Ascending aorta (tissue), 2 donors: ENCODE results near the gene MSI2. TPM values are rescaled to one million over a fixed set of nuclear protein-coding genes. Genes with fewer than 3 reads are reported as not detected.
A peak's percentile ranks its signal among the peaks of the same experiment; 100 is the strongest.

Experiments used
- DNase-seq, 2 donors: peaks; one replicate each; pipeline ENCODE4 v3.0.0-alpha.2; 2019; ENCODE audit warnings: low spot score in 2 of 2
- H3K27ac ChIP-seq, 2 donors: fragments of 200-600 bp; sonication (generic); one replicate each; pipeline ENCODE4 v1.5.1; 2016 to 2017; ENCODE audit warnings: mild to moderate bottlenecking in 1 of 2
- H3K27me3 ChIP-seq: fragments of 200-600 bp; sonication (generic); one replicate; pipeline ENCODE4 v1.5.1; 2017
- H3K36me3 ChIP-seq, 2 donors: fragments of 200-600 bp; sonication (generic); one replicate each; pipeline ENCODE4 v1.5.1; 2016
- H3K4me1 ChIP-seq, 2 donors: fragments of 200-600 bp; sonication (generic); one replicate each; pipeline ENCODE4 v1.5.1; 2016 to 2017; ENCODE audit warnings: mild to moderate bottlenecking in 1 of 2
- H3K4me3 ChIP-seq, 2 donors: fragments of 200-600 bp; sonication (generic); one replicate each; pipeline ENCODE4 v1.5.1; 2016 to 2017; ENCODE audit warnings: mild to moderate bottlenecking in 1 of 2
- H3K9me3 ChIP-seq, 2 donors: fragments of 200-600 bp; sonication (generic); one replicate each; pipeline ENCODE4 v1.5.1; 2016
- CTCF ChIP-seq, 3 experiments: fragments of 200-600 bp in 2 of 3; fragments of 450-650 bp in 1 of 3; sonication (generic) in 2 of 3; IDR thresholded peaks; one replicate each; pipeline ENCODE4 v1.5.1; 2016 to 2019; ENCODE audit warnings: antibody characterized with exemption in 3 of 3, mild to moderate bottlenecking in 1 of 3, moderate library complexity in 1 of 3
- intact Hi-C: fragments of 100-400 bp; cut with DNase I; formaldehyde crosslinking; loops from one replicate; pipeline ENCODE4 v1.15.1; 2023
- total RNA-seq: library from RNA; depleted of rRNA; stranded (reverse); fragments of >200 nt; gene quantifications from one replicate; pipeline ENCODE4 v1.1.0, GENCODE V29; 2016

Gene MSI2
- total RNA-seq, 1 donor from 2014 or later, result 11.7 TPM

DNA sequence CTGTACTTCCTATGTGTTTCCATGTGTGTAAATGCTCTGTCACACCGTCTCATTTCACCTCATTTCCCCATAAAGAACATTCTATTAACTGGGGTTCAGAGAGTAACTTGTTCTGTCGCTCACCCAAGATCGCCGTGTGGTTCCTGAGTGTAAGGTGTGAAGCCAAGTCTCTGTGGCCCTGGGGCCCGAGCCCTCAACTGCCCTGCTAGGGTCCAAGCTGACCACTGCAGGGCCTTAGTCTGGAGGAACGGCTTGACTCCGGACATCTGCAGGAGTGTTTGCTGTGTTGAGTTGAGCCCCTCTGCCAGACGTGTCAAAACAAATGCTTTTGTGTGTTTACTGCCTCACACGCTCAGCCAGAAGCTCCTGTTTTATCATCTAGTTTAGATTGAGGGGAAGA lies 244.7 kb downstream of the MSI2 start:
- H3K9me3 ChIP-seq, result no peaks in the 10 kb centered on the region
- no peaks in the 10 kb centered on the region for H3K36me3 ChIP-seq
- no peaks in the 10 kb centered on the region for H3K27me3 ChIP-seq
- no peak overlapping the region for H3K27ac ChIP-seq
- H3K4me1 ChIP-seq, result no peaks in the 10 kb centered on the region
- no peak for TF ChIP-seq CTCF (IDR thresholded peaks at IDR 0.05)
- DNase-seq, result no peak
- H3K4me3 ChIP-seq, result no peak overlapping the region
- intact Hi-C loops, result no loop called here

- no peak for TF ChIP-seq CTCF (IDR thresholded peaks at IDR 0.05)
- H3K9me3 ChIP-seq, result no peaks in the 10 kb centered on the region
Measured at GRCh38 chr17:57502022-57502421, 245.7 kb downstream of the MSI2 start.

DNA sequence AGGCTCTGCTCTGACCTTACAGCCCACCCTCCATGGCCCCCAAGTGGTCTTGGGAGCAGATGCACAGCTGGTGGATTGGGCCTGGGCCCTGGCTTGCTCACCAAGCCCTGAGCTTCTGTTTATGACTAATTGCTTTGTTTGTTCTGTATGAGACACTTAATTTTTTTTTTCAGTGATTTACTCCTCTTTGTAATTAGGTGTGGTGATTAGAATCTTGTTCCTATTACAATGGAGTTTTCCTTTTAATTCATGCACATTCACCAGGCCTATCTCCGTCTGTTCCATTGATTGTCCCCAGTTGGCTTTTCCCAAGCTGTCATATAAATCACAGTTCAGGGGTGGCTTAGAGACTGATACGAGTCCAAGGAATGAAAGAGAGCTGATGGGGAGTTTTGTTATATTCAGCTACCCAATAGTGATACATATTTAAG lies 246.5 kb downstream of the MSI2 start:
- Histone ChIP-seq H3K9me3 (no peaks in the 10 kb centered on the region), H3K27me3 (no peaks in the 10 kb centered on the region), H3K4me3 (no peak overlapping the region), H3K27ac (no peak overlapping the region), H3K4me1 (peaks cover 0 to 10% of the 10 kb centered on the region in 2 donors), H3K36me3 (no peaks in the 10 kb centered on the region)
- DNase-seq, result no peak
- intact Hi-C loops, result no loop called here
- no peak for TF ChIP-seq CTCF (IDR thresholded peaks at IDR 0.05)

More at GRCh38 chr17:57502022-57502421, 245.7 kb downstream of the MSI2 start:
- Histone ChIP-seq H3K36me3 (no peaks in the 10 kb centered on the region), H3K4me3 (no peak overlapping the region), H3K4me1 (peaks cover 0 to 4% of the 10 kb centered on the region in 2 donors), H3K27ac (no peak overlapping the region), H3K27me3 (no peaks in the 10 kb centered on the region)
- DNase-seq, result no peak
- intact Hi-C loops, result no loop called here

- intact Hi-C loops, result no loop called here
- Histone ChIP-seq H3K4me3 (no peak overlapping the region), H3K4me1 (peaks cover 0 to 13% of the 10 kb centered on the region in 2 donors), H3K9me3 (no peaks in the 10 kb centered on the region), H3K36me3 (no peaks in the 10 kb centered on the region), H3K27ac (no peak overlapping the region), H3K27me3 (no peaks in the 10 kb centered on the region)
- no peak for TF ChIP-seq CTCF (IDR thresholded peaks at IDR 0.05)
- no peak for DNase-seq
Measured at GRCh38 chr17:57504208-57504607, 247.9 kb downstream of the MSI2 start.

DNA sequence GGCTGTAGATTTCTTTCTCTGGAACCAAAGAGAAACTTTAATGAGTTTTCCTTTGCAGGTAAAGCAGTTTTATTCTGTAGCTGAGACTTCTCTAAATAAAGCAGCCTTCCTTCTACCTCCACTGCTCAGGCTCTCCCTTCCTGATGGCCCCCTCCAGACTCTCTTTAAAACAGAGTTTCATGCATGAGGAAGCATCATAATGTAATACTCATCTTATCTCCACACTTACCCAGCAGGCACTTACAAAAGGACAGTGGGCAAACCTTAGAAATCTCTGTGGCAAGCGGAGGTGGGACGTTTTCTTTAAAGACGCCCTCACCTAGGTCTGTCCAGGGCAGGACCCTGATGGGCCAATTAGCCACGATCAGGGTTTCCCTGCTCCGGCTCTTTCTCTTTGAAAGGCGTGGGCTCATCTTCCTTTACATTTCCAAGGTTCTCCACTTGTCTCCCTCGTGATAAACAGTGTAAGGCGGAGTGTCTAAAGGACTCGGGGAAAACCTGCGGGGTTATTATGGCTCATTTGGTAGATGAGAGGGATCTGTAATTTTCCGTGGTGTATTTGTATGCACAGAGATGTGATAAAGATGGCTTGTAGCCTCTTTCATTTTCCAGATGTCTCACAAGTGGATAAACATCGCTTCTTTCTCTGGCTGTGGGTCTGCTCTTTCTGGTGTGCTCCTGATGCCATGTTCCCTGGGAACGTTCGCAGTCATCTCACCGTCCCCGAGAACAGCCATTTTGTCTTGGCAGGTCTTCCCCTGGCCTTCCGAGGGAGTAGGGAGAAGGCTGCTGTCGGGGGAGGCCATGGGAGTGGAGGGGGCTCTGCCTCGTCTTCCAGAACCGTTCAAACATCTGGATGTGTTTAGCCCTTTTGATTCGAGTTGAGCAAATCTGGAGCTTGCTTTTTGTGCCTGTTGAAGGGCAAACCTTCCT lies 249.8 kb downstream of the MSI2 start:
- TF ChIP-seq CTCF (IDR thresholded peaks at IDR 0.05), result no peak
- no peak overlapping the region for H3K4me3 ChIP-seq
- intact Hi-C loops, result no loop called here
- no peak for DNase-seq
- peak overlapping the region in 1 of 2 donors; percentile 40 for H3K27ac ChIP-seq
- no peaks in the 10 kb centered on the region for H3K9me3 ChIP-seq
- H3K27me3 ChIP-seq, result no peaks in the 10 kb centered on the region
- peaks cover 0 to 13% of the 10 kb centered on the region in 2 donors for H3K4me1 ChIP-seq
- H3K36me3 ChIP-seq, result no peaks in the 10 kb centered on the region
